ENCODE results near the gene TLR1.

DNA sequence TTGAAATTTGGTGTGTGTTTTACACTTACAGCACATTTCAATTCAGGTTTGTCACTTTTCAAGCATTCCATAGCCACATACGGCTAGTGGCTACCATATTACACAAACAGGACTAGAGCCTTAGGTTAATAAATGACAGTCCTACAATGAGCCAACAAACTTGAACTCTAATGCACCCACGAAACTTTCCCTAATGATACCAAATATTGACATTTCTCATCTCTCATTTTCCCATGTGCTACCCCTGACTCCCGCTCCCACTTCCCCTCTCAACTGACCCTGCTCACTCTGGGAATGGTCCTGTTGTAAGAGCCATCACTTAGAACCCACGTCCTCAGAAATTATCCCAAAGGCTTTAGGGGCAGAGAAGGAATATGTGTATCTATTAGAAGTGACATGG is 16.9 kb downstream of the TLR1 start:
- TF ChIP-seq CREB1 (IDR thresholded peaks at IDR 0.05; ENCODE audit: low read depth): no peak
- TF ChIP-seq REST (IDR thresholded peaks at IDR 0.05; ENCODE audit: low read depth): no peak
